Suprapubic skin (tissue), 4 donors: ENCODE results near the gene DNAH17. TPM values are rescaled to one million over a fixed set of nuclear protein-coding genes. Genes with fewer than 3 reads are reported as not detected.
"Not testable (repeated sequence)": the region's sequence is repeated elsewhere in the genome, so short reads cannot be mapped to it uniquely, and the experiment has no call there.

Experiments
- DNase-seq, 2 donors: peaks; one replicate each; pipeline ENCODE4 v3.0.0-alpha.2; 2019; ENCODE audit warnings: low spot score in 2 of 2
- H3K27ac ChIP-seq: fragments of 200-600 bp; sonication (generic); one replicate; pipeline ENCODE4 v1.5.1; 2019
- H3K27me3 ChIP-seq: fragments of 200-600 bp; sonication (generic); one replicate; pipeline ENCODE4 v1.5.1; 2019
- H3K36me3 ChIP-seq: fragments of 200-600 bp; sonication (generic); one replicate; pipeline ENCODE4 v1.5.1; 2019
- H3K4me1 ChIP-seq: fragments of 200-600 bp; sonication (generic); one replicate; pipeline ENCODE4 v1.5.1; 2019
- H3K4me3 ChIP-seq: fragments of 200-600 bp; sonication (generic); one replicate; pipeline ENCODE4 v1.5.1; 2019; ENCODE audit warnings: mild to moderate bottlenecking
- H3K9me3 ChIP-seq: fragments of 200-600 bp; sonication (generic); one replicate; pipeline ENCODE4 v1.5.1; 2019
- EP300 ChIP-seq: sonication (generic); formaldehyde crosslinking; IDR thresholded peaks from one replicate; pipeline ENCODE4 v1.6.1; 2017; ENCODE audit warnings: antibody characterized with exemption
- POLR2A ChIP-seq, 2 donors: fragments of 450-650 bp; IDR thresholded peaks; one replicate each; pipeline ENCODE4 v1.6.1; 2017; ENCODE audit warnings: antibody characterized with exemption in 2 of 2, mild to moderate bottlenecking in 2 of 2, moderate library complexity in 2 of 2
- POLR2AphosphoS5 ChIP-seq, 3 donors: sonication (generic); formaldehyde crosslinking; IDR thresholded peaks; one replicate each; pipeline ENCODE4 v1.6.1; 2017; ENCODE audit warnings: antibody characterized with exemption in 3 of 3
- WGBS: methylation state at CpG from one replicate; pipeline ENCODE4 v1.1.5; 2018; 5-methylcytosine and 5-hydroxymethylcytosine counted together
- total RNA-seq, 4 donors: library from RNA; depleted of rRNA; stranded (reverse); fragments of >200 nt; gene quantifications; one replicate each; pipeline ENCODE4 v1.1.0, GENCODE V29; 2016
- TF ChIP-seq, protein P1 (sequence below), 2 donors: fragments of 200-600 bp in 1 of 2; fragments of 450-650 bp in 1 of 2; sonication (generic) in 1 of 2; IDR thresholded peaks; one replicate each; pipeline ENCODE4 v1.5.1; 2016 to 2019; ENCODE audit warnings: antibody characterized with exemption in 2 of 2, mild to moderate bottlenecking in 1 of 2, moderate library complexity in 1 of 2

Gene DNAH17
- total RNA-seq, 4 donors from 2014 or later, result 3.7 to 6.7 (median 5.2) TPM

DNA sequence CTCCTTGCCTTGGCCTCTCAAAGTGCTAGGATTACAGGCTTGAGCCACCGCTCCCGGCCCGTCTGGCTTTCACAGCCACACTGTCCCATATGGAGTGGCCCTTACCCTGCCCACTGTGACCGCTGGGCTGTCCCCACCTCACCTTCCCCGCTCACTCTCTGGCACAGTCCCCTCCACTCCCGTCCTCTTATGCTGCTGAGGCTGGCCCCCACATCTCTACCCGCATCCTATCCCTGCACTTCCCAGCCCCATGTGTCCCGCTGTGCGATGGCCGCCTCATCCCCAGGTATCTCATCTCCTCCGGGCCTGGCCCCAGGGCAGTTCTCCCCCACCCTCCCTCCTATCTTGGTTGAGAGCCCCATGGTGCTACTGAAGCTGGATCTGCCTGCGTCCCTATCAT lies 105.6 kb downstream of the DNAH17 start:
- WGBS, result 82% methylated on average over 12 of the region's 12 CpGs
- Histone ChIP-seq H3K4me1 (no peaks in the 10 kb centered on the region), H3K9me3 (no peaks in the 10 kb centered on the region), H3K4me3 (no peak overlapping the region), H3K27me3 (peaks cover 30% of the 10 kb centered on the region), H3K27ac (no peak overlapping the region), H3K36me3 (no peaks in the 10 kb centered on the region)
- TF ChIP-seq POLR2A (IDR thresholded peaks at IDR 0.05), result no peak
- no peak for TF ChIP-seq POLR2AphosphoS5 (IDR thresholded peaks at IDR 0.05)
- no peak for TF ChIP-seq EP300
- TF ChIP-seq, protein P1, sequence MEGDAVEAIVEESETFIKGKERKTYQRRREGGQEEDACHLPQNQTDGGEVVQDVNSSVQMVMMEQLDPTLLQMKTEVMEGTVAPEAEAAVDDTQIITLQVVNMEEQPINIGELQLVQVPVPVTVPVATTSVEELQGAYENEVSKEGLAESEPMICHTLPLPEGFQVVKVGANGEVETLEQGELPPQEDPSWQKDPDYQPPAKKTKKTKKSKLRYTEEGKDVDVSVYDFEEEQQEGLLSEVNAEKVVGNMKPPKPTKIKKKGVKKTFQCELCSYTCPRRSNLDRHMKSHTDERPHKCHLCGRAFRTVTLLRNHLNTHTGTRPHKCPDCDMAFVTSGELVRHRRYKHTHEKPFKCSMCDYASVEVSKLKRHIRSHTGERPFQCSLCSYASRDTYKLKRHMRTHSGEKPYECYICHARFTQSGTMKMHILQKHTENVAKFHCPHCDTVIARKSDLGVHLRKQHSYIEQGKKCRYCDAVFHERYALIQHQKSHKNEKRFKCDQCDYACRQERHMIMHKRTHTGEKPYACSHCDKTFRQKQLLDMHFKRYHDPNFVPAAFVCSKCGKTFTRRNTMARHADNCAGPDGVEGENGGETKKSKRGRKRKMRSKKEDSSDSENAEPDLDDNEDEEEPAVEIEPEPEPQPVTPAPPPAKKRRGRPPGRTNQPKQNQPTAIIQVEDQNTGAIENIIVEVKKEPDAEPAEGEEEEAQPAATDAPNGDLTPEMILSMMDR (IDR thresholded peaks at IDR 0.05), result no peak
- no peak for DNase-seq

DNA sequence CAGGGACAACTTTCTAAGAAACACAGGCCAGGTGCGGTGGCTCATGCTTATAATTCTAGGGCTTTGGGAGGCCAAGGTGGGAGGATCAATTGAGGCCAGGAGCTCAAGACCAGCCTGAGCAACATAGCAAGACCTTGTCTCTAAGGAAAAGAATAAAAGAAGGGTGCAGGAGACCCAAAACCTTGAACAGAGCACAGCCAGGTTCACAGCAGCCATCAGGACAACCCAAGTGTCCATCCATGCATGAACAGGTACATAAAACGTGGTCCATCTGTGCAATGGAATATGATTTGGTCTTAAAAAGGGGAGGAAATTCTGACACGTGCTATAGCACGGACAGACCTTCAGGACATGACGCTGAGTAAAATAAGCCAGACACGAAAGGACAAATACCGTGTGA lies 107.8 kb downstream of the DNAH17 start:
- Histone ChIP-seq H3K27ac (no peak overlapping the region), H3K36me3 (no peaks in the 10 kb centered on the region), H3K4me1 (no peaks in the 10 kb centered on the region), H3K9me3 (no peaks in the 10 kb centered on the region), H3K27me3 (peaks cover 20% of the 10 kb centered on the region), H3K4me3 (no peak overlapping the region)
- TF ChIP-seq, protein P1 (IDR thresholded peaks at IDR 0.05), result no peak
- no peak for TF ChIP-seq POLR2AphosphoS5 (IDR thresholded peaks at IDR 0.05)
- TF ChIP-seq POLR2A (IDR thresholded peaks at IDR 0.05), result no peak
- no peak for TF ChIP-seq EP300
- DNase-seq, result no peak
- WGBS, result 94% methylated on average over 7 of the region's 7 CpGs

DNA sequence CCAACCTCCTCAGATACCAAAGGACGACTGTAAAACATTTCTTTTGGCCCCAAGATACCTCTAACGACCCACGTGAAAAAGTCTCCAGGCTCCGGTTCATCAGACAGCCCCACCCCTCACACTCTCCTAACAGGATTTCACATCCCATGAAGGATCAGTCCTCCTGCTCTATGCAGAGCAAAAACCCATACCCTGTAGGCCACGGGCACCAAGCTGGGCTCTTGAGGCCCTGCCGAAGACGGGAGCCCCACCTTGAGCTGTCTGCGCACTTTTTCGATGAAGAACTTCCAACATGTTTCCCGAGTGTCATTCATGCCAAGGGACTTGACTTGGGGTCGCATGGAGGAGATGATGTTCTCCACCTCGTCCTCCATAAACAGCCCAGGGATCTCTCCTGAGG lies 108.8 kb downstream of the DNAH17 start:
- H3K27me3 ChIP-seq, result peaks cover 13% of the 10 kb centered on the region
- DNase-seq, result no peak
- H3K4me3 ChIP-seq, result no peak overlapping the region
- H3K9me3 ChIP-seq, result no peaks in the 10 kb centered on the region
- TF ChIP-seq POLR2AphosphoS5 (IDR thresholded peaks at IDR 0.05) (no peak), EP300 (no peak), POLR2A (IDR thresholded peaks at IDR 0.05) (no peak)
- TF ChIP-seq, protein P1 (IDR thresholded peaks at IDR 0.05), result no peak
- H3K36me3 ChIP-seq, result no peaks in the 10 kb centered on the region
- 88% methylated on average over 10 of the region's 12 CpGs for WGBS
- H3K27ac ChIP-seq, result no peak overlapping the region
- no peaks in the 10 kb centered on the region for H3K4me1 ChIP-seq

GRCh38 chr17:78466786-78467715 lies 110.1 kb downstream of the DNAH17 start:
- DNase-seq, result no peak
- Histone ChIP-seq H3K27ac (no peak overlapping the region), H3K27me3 (peaks cover 2% of the 10 kb centered on the region), H3K4me3 (no peak overlapping the region), H3K4me1 (no peaks in the 10 kb centered on the region), H3K9me3 (no peaks in the 10 kb centered on the region), H3K36me3 (no peaks in the 10 kb centered on the region)
- TF ChIP-seq EP300, result no peak
- TF ChIP-seq, protein P1 (IDR thresholded peaks at IDR 0.05), result no peak
- TF ChIP-seq POLR2A (IDR thresholded peaks at IDR 0.05), result no peak
- no peak for TF ChIP-seq POLR2AphosphoS5 (IDR thresholded peaks at IDR 0.05)
- WGBS, result 91% methylated on average over 11 of the region's 26 CpGs

DNA sequence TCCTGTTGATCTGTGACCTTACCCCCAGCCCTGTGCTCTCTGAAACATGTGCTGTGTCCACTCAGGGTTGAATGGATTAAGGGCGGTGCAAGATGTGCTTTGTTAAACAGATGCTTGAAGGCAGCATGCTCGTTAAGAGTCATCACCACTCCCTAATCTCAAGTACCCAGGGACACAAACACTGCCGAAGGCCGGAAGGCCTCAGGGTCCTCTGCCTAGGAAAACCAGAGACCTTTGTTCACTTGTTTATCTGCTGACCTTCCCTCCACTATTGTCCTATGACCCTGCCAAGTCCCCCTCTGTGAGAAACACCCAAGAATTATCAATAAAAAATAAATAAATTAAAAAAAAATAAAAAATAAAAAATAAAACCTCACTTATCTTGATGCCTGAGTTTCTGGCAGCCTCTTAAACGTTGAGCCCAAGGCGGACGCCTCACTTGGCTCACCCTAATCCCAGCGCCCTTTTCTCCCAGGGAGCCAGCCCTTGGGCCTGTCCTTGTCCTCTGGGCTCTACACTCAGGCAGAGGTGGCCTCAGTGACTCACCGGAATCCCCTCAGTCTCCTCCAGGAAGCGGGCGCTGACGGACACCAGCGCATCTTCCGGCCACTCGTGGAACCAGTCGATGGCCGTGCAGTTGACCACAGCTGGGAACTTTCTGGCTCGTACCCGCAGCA lies 110.9 kb downstream of the DNAH17 start:
- not testable (repeated sequence) for H3K4me3 ChIP-seq, DNase-seq, H3K36me3 ChIP-seq, H3K27me3 ChIP-seq, H3K4me1 ChIP-seq, H3K27ac ChIP-seq, H3K9me3 ChIP-seq
- WGBS, result 68% methylated on average over 10 of the region's 19 CpGs
